ENCODE data around the gene MYO5A. TPM values are rescaled to one million over a fixed set of nuclear protein-coding genes. Genes with fewer than 3 reads are reported as not detected.

The MYO5A gene
- total RNA-seq, 1 donor from 2014 or later = 41.0 TPM

- no peak for DNase-seq (ENCODE audit: low spot score)
- Mint-ChIP-seq H3K27me3 (ENCODE audit: low read depth) (no peaks in the 10 kb centered on the region), H3K4me3 (ENCODE audit: unreplicated experiment) (no peak overlapping the region), H3K4me1 (ENCODE audit: low read depth) (peaks cover 5% of the 10 kb centered on the region), H3K9me3 (ENCODE audit: low read depth) (no peaks in the 10 kb centered on the region), H3K36me3 (ENCODE audit: low read depth) (peaks cover 14% of the 10 kb centered on the region), H3K27ac (ENCODE audit: unreplicated experiment) (no peak overlapping the region)
- no peak for TF ChIP-seq CTCF (IDR thresholded peaks at IDR 0.05)
These were observed 220.1 kb downstream of the MYO5A start for GRCh38 chr15:52308446-52309153.

- DNase-seq (ENCODE audit: low spot score) = no peak
- no peaks in the 10 kb centered on the region for H3K9me3 Mint-ChIP-seq (ENCODE audit: low read depth)
- H3K4me1 Mint-ChIP-seq (ENCODE audit: low read depth) = peaks cover 8% of the 10 kb centered on the region
- no peak overlapping the region for H3K4me3 Mint-ChIP-seq (ENCODE audit: unreplicated experiment)
- peaks cover 9% of the 10 kb centered on the region for H3K36me3 Mint-ChIP-seq (ENCODE audit: low read depth)
- no peak overlapping the region for H3K27ac Mint-ChIP-seq (ENCODE audit: unreplicated experiment)
- TF ChIP-seq CTCF (IDR thresholded peaks at IDR 0.05) = no peak
- H3K27me3 Mint-ChIP-seq (ENCODE audit: low read depth) = no peaks in the 10 kb centered on the region
These were observed 220.8 kb downstream of the MYO5A start for GRCh38 chr15:52307847-52308246.

- H3K36me3 Mint-ChIP-seq (ENCODE audit: low read depth) = peaks cover 6% of the 10 kb centered on the region
- no peak for TF ChIP-seq CTCF (IDR thresholded peaks at IDR 0.05)
- no peak for DNase-seq (ENCODE audit: low spot score)
- no peaks in the 10 kb centered on the region for H3K9me3 Mint-ChIP-seq (ENCODE audit: low read depth)
- H3K27me3 Mint-ChIP-seq (ENCODE audit: low read depth) = no peaks in the 10 kb centered on the region
- H3K27ac Mint-ChIP-seq (ENCODE audit: unreplicated experiment) = no peak overlapping the region
- H3K4me1 Mint-ChIP-seq (ENCODE audit: low read depth) = peaks cover 8% of the 10 kb centered on the region
- H3K4me3 Mint-ChIP-seq (ENCODE audit: unreplicated experiment) = no peak overlapping the region
These were observed 222.4 kb downstream of the MYO5A start for GRCh38 chr15:52306270-52306669.

- H3K27ac Mint-ChIP-seq (ENCODE audit: unreplicated experiment) = no peak overlapping the region
- H3K36me3 Mint-ChIP-seq (ENCODE audit: low read depth) = peaks cover 3% of the 10 kb centered on the region
- H3K4me1 Mint-ChIP-seq (ENCODE audit: low read depth) = peaks cover 8% of the 10 kb centered on the region
- no peak for DNase-seq (ENCODE audit: low spot score)
- no peak for TF ChIP-seq CTCF (IDR thresholded peaks at IDR 0.05)
- no peaks in the 10 kb centered on the region for H3K27me3 Mint-ChIP-seq (ENCODE audit: low read depth)
- no peak overlapping the region for H3K4me3 Mint-ChIP-seq (ENCODE audit: unreplicated experiment)
- peaks cover 11% of the 10 kb centered on the region for H3K9me3 Mint-ChIP-seq (ENCODE audit: low read depth)
These were observed 225.4 kb downstream of the MYO5A start for GRCh38 chr15:52303093-52303772.

- H3K27me3 Mint-ChIP-seq (ENCODE audit: low read depth) = no peaks in the 10 kb centered on the region
- H3K4me3 Mint-ChIP-seq (ENCODE audit: unreplicated experiment) = no peak overlapping the region
- no peak overlapping the region for H3K27ac Mint-ChIP-seq (ENCODE audit: unreplicated experiment)
- H3K4me1 Mint-ChIP-seq (ENCODE audit: low read depth) = peaks cover 8% of the 10 kb centered on the region
- peaks cover 3% of the 10 kb centered on the region for H3K36me3 Mint-ChIP-seq (ENCODE audit: low read depth)
- no peak for TF ChIP-seq CTCF (IDR thresholded peaks at IDR 0.05)
- peaks cover 11% of the 10 kb centered on the region for H3K9me3 Mint-ChIP-seq (ENCODE audit: low read depth)
- no peak for DNase-seq (ENCODE audit: low spot score)
These were observed 227.3 kb downstream of the MYO5A start for GRCh38 chr15:52301265-52301847.
